Activated CD8-positive, alpha-beta memory T cell treated with anti-CD3 and anti-CD28 coated beads, Interleukin-2, amount 10 ng/mL, durations not matched to agents 7 days and 5 days (primary cell): Measurements from ENCODE around the gene FBN2. TPM values are rescaled to one million over a fixed set of nuclear protein-coding genes. Genes with fewer than 3 reads are reported as not detected.

Experiments used
- ATAC-seq: fragments of 150-1000 bp; cut with Tn5 transposase; one replicate; pipeline ENCODE4 v1.10.0; 2021; ENCODE audit warnings: moderate library complexity
- CTCF ChIA-PET: fragments of 350-600 bp; sonication (Branson Sonifier 250); formaldehyde crosslinking; loops from one replicate; lab custom pipeline; 2021; ENCODE audit warnings: antibody characterized with exemption; lab: Charles Lee
- DNase-seq: peaks from one replicate; pipeline ENCODE4 v3.0.0-alpha.2; 2020
- H3K27ac Mint-ChIP-seq: one replicate; pipeline ENCODE4 v1.8.0; 2021; ENCODE audit warnings: mild to moderate bottlenecking, mixed read lengths
- H3K27me3 Mint-ChIP-seq: one replicate; pipeline ENCODE4 v1.8.0; 2021; ENCODE audit warnings: mixed read lengths
- H3K36me3 Mint-ChIP-seq: one replicate; pipeline ENCODE4 v1.8.0; 2021; ENCODE audit warnings: mild to moderate bottlenecking, mixed read lengths
- H3K4me1 Mint-ChIP-seq: one replicate; pipeline ENCODE4 v1.8.0; 2021; ENCODE audit warnings: mixed read lengths
- H3K4me3 Mint-ChIP-seq: one replicate; pipeline ENCODE4 v1.8.0; 2021; ENCODE audit warnings: mild to moderate bottlenecking, moderate library complexity, mixed read lengths
- H3K9me3 Mint-ChIP-seq: one replicate; pipeline ENCODE4 v1.8.0; 2022; ENCODE audit warnings: low read depth, mixed read lengths
- total RNA-seq, 2 experiments: library from RNA; stranded (reverse); gene quantifications; one replicate each; pipeline ENCODE4 v1.2.3, GENCODE V29; 2021

The FBN2 gene
- total RNA-seq, 2 experiments from 2014 or later, result not detected

DNA sequence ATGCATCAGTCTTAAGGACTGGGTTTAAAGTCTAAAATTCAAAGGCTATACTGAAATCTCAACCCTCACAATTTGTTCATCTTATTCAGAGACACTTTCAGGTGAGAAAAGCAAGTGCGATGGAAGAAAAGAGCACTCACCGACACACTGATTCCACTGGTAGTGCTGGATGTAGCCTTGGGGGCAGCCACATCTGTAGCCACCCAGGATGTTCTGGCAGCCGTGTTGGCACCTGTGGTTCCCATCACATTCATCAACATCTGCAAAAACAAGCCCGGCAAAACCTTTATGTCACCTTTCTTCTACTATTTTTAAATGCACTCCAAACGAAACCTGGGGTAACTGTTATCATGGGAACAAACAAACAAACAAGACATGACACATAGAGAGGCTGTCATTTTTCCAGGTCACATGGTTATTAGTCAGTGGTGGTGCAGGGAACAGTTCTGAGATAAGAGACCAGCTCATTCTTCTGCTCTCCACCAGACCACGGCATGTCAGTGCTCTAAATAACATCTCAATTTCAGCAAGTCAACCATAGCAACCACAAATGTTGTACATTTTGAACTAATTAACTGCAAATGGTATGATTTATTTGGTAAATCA lies 266.1 kb downstream of the FBN2 start:
- DNase-seq (no peak), ATAC-seq (no peak)
- H3K36me3 Mint-ChIP-seq, result no peaks in the 10 kb centered on the region
- no peaks in the 10 kb centered on the region for H3K4me1 Mint-ChIP-seq
- CTCF ChIA-PET, result no interaction called here
- H3K27ac Mint-ChIP-seq, result no peak overlapping the region
- H3K4me3 Mint-ChIP-seq, result no peak overlapping the region
- no peaks in the 10 kb centered on the region for H3K27me3 Mint-ChIP-seq
- no peaks in the 10 kb centered on the region for H3K9me3 Mint-ChIP-seq

DNA sequence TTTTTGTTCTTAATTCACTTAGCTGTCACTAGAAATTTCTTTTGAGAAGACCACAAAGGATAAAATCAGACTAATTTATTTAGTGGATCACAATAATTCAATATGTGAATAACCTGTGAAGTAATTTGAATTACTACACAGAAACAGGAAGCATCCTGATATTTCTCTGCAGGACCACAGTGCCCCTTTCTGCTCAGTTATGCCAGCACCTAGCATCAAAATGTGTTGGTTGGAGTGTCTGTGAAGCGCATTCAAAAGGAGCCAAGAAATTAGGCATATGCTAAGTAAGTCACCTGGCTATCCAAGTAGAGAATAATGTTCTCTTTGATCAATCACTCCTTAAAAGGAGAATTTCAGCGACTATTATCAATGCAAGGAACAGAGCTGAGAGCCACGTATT lies 267.0 kb downstream of the FBN2 start:
- H3K9me3 Mint-ChIP-seq, result no peaks in the 10 kb centered on the region
- no peak overlapping the region for H3K27ac Mint-ChIP-seq
- CTCF ChIA-PET, result no interaction called here
- no peaks in the 10 kb centered on the region for H3K36me3 Mint-ChIP-seq
- no peak for ATAC-seq
- DNase-seq, result no peak
- no peak overlapping the region for H3K4me3 Mint-ChIP-seq
- H3K27me3 Mint-ChIP-seq, result no peaks in the 10 kb centered on the region
- H3K4me1 Mint-ChIP-seq, result no peaks in the 10 kb centered on the region

GRCh38 chr5:128264564-128265360 lies 273.3 kb downstream of the FBN2 start:
- H3K9me3 Mint-ChIP-seq, result no peaks in the 10 kb centered on the region
- H3K27ac Mint-ChIP-seq, result no peak overlapping the region
- ATAC-seq (no peak), DNase-seq (no peak)
- no peaks in the 10 kb centered on the region for H3K27me3 Mint-ChIP-seq
- H3K36me3 Mint-ChIP-seq, result no peaks in the 10 kb centered on the region
- CTCF ChIA-PET, result no interaction called here
- no peak overlapping the region for H3K4me3 Mint-ChIP-seq
- no peaks in the 10 kb centered on the region for H3K4me1 Mint-ChIP-seq

DNA sequence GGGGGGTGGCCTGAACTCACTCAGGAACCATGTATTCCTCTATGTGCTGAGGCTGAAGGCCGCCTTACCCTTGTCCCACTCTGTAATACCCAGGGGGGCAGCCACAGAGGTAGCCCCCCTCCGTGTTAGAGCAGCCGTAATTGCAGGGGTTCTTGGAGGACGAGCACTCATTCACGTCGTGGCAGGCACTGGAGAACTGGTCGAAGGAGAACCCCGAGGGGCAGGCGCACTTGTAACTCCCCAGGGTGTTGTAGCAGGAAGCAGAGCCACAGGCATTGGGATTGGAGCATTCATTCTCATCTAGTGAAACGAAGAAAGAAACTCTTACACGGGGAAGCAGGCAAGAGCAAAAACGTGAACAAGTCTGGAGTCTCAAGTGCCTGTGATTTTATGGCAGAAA lies 274.7 kb downstream of the FBN2 start:
- ATAC-seq, result no peak
- DNase-seq, result no peak
- CTCF ChIA-PET, result no interaction called here
- H3K4me3 Mint-ChIP-seq, result no peak overlapping the region
- H3K36me3 Mint-ChIP-seq, result no peaks in the 10 kb centered on the region
- no peaks in the 10 kb centered on the region for H3K9me3 Mint-ChIP-seq
- H3K27me3 Mint-ChIP-seq, result no peaks in the 10 kb centered on the region
- no peak overlapping the region for H3K27ac Mint-ChIP-seq
- no peaks in the 10 kb centered on the region for H3K4me1 Mint-ChIP-seq

DNA sequence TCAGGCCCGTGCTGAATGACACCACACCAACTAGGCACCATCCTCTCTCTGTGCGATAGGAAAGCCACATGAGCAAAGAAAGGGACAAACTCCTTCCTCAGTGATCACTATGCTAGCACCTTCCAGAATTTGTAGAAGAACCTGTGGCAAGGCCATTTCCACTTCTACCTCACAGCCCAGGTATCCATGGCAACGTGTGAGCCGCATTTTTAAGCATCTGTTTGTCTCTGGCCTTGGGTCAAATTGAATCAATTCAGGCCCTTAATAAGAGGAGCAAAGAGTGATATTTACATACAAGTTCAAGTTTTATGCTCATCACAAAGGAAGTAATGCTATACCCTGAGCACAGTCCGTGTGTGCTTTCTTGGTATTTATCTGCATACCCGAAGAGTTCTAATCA lies 275.1 kb downstream of the FBN2 start:
- no peak for ATAC-seq
- H3K9me3 Mint-ChIP-seq, result no peaks in the 10 kb centered on the region
- H3K27ac Mint-ChIP-seq, result no peak overlapping the region
- no peak for DNase-seq
- no peak overlapping the region for H3K4me3 Mint-ChIP-seq
- no peaks in the 10 kb centered on the region for H3K4me1 Mint-ChIP-seq
- H3K27me3 Mint-ChIP-seq, result no peaks in the 10 kb centered on the region
- CTCF ChIA-PET, result no interaction called here
- H3K36me3 Mint-ChIP-seq, result no peaks in the 10 kb centered on the region

DNA sequence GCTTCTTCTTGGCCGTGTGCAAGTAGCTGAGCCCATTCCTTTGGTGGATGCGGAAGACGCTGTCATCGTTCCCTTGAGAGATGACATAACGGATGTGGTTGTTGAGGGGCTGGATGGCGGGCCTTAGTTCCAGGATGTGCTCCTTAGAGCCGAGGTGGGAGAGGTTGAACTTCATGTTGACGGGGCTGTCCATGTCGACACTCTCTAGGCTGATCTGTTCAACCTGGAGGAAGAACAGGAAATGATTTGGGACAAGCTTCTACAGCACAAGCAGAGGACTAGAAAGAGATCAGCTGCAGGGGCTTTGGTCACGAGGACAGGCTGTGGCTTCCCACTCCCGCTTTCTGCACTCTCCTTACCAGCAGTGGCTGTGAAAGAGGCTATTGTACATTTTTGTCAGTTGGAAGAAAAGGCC lies 278.4 kb downstream of the FBN2 start:
- no peak for DNase-seq
- Mint-ChIP-seq H3K4me1 (no peaks in the 10 kb centered on the region), H3K27ac (no peak overlapping the region), H3K27me3 (no peaks in the 10 kb centered on the region), H3K9me3 (no peaks in the 10 kb centered on the region), H3K4me3 (no peak overlapping the region), H3K36me3 (no peaks in the 10 kb centered on the region)
- CTCF ChIA-PET, result no interaction called here
- ATAC-seq, result no peak

GRCh38 chr5:128258372-128258771 lies 279.7 kb downstream of the FBN2 start:
- H3K4me3 Mint-ChIP-seq, result no peak overlapping the region

DNA sequence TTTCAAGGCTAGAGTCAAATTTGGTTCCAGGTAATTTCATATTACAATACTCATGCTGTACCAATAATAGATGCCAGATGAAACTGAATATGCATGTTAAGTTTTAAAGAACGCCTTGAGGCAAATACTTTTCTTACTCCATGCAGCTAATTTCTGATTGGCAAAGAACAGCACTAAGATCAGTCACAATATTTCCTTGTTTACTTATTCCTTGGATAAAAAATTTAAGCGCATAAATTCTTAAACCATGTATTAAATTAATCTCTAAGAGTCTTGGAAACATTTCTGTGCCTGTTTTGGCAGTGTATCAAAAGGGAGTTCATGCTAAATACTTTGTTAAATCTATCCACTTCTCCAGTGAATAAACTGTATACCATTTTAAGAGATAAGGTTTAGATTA lies 281.0 kb downstream of the FBN2 start:
- H3K4me1 Mint-ChIP-seq, result no peaks in the 10 kb centered on the region
- ATAC-seq, result no peak
- DNase-seq, result no peak
- no peak overlapping the region for H3K4me3 Mint-ChIP-seq
- CTCF ChIA-PET, result no interaction called here
- no peaks in the 10 kb centered on the region for H3K9me3 Mint-ChIP-seq
- no peaks in the 10 kb centered on the region for H3K27me3 Mint-ChIP-seq
- H3K27ac Mint-ChIP-seq, result no peak overlapping the region
- H3K36me3 Mint-ChIP-seq, result no peaks in the 10 kb centered on the region

More at GRCh38 chr5:128258372-128258771, 279.7 kb downstream of the FBN2 start:
- no peak for ATAC-seq
- no peak for DNase-seq
- Mint-ChIP-seq H3K9me3 (no peaks in the 10 kb centered on the region), H3K36me3 (no peaks in the 10 kb centered on the region), H3K4me1 (no peaks in the 10 kb centered on the region), H3K27ac (no peak overlapping the region), H3K27me3 (no peaks in the 10 kb centered on the region)
- CTCF ChIA-PET, result no interaction called here

- H3K4me1 Mint-ChIP-seq, result no peaks in the 10 kb centered on the region
- ATAC-seq, result no peak
Observed at GRCh38 chr5:128254789-128255188, 283.3 kb downstream of the FBN2 start.

GRCh38 chr5:128253880-128254279 lies 284.2 kb downstream of the FBN2 start:
- Mint-ChIP-seq H3K9me3 (no peaks in the 10 kb centered on the region), H3K27me3 (no peaks in the 10 kb centered on the region), H3K4me3 (no peak overlapping the region), H3K27ac (no peak overlapping the region), H3K36me3 (no peaks in the 10 kb centered on the region), H3K4me1 (no peaks in the 10 kb centered on the region)
- DNase-seq (no peak), ATAC-seq (no peak)
- CTCF ChIA-PET, result no interaction called here

More at GRCh38 chr5:128254789-128255188, 283.3 kb downstream of the FBN2 start:
- H3K27me3 Mint-ChIP-seq, result no peaks in the 10 kb centered on the region
- no peaks in the 10 kb centered on the region for H3K9me3 Mint-ChIP-seq
- no peak for DNase-seq
- no peaks in the 10 kb centered on the region for H3K36me3 Mint-ChIP-seq
- H3K27ac Mint-ChIP-seq, result no peak overlapping the region
- CTCF ChIA-PET, result no interaction called here
- no peak overlapping the region for H3K4me3 Mint-ChIP-seq

GRCh38 chr5:128253161-128253560 lies 284.9 kb downstream of the FBN2 start:
- H3K27ac Mint-ChIP-seq, result no peak overlapping the region
- H3K36me3 Mint-ChIP-seq, result no peaks in the 10 kb centered on the region
- no peaks in the 10 kb centered on the region for H3K27me3 Mint-ChIP-seq
- H3K9me3 Mint-ChIP-seq, result no peaks in the 10 kb centered on the region
- ATAC-seq, result no peak
- CTCF ChIA-PET, result no interaction called here
- no peak overlapping the region for H3K4me3 Mint-ChIP-seq
- H3K4me1 Mint-ChIP-seq, result no peaks in the 10 kb centered on the region
- no peak for DNase-seq

- Mint-ChIP-seq H3K4me1 (no peaks in the 10 kb centered on the region), H3K27ac (no peak overlapping the region), H3K4me3 (no peak overlapping the region), H3K27me3 (no peaks in the 10 kb centered on the region), H3K9me3 (no peaks in the 10 kb centered on the region), H3K36me3 (no peaks in the 10 kb centered on the region)
- CTCF ChIA-PET, result no interaction called here
- DNase-seq (no peak), ATAC-seq (no peak)
Observed at GRCh38 chr5:128252756-128253155, 285.3 kb downstream of the FBN2 start.

- DNase-seq (no peak), ATAC-seq (no peak)
- no peak overlapping the region for H3K27ac Mint-ChIP-seq
- CTCF ChIA-PET, result no interaction called here
- no peaks in the 10 kb centered on the region for H3K36me3 Mint-ChIP-seq
- no peak overlapping the region for H3K4me3 Mint-ChIP-seq
- H3K27me3 Mint-ChIP-seq, result no peaks in the 10 kb centered on the region
- H3K9me3 Mint-ChIP-seq, result no peaks in the 10 kb centered on the region
- no peaks in the 10 kb centered on the region for H3K4me1 Mint-ChIP-seq
Observed at GRCh38 chr5:128252196-128252595, 285.8 kb downstream of the FBN2 start.

- Mint-ChIP-seq H3K9me3 (no peaks in the 10 kb centered on the region), H3K27me3 (no peaks in the 10 kb centered on the region), H3K36me3 (no peaks in the 10 kb centered on the region), H3K4me3 (no peak overlapping the region), H3K4me1 (no peaks in the 10 kb centered on the region), H3K27ac (no peak overlapping the region)
- CTCF ChIA-PET, result no interaction called here
- no peak for ATAC-seq
- DNase-seq, result no peak
Observed at GRCh38 chr5:128245974-128246373, 292.1 kb downstream of the FBN2 start.
